Liver (tissue), 3 donors: ENCODE measurements around the gene KLK12.
A peak's percentile ranks its signal among the peaks of the same experiment; 100 is the strongest.

Source experiments
- CTCF ChIP-seq: fragments of 150-350 bp; IDR thresholded peaks from 2 replicates; pipeline ENCODE4 v1.5.1; 2017; ENCODE audit warnings: improper control_type of control experiment, low read depth, low read length; ENCODE audit not compliant: missing input control
- EGR1 ChIP-seq, 2 donors: IDR thresholded peaks; 2 replicates each; pipeline ENCODE4 v1.6.1; 2016 to 2018; ENCODE audit warnings: antibody characterized with exemption in 2 of 2, low read depth in 2 of 2
- GABPA ChIP-seq, 2 donors: IDR thresholded peaks in 1 of 2; conservative IDR thresholded peaks in 1 of 2; 2 replicates each; pipeline ENCODE4 v1.6.1; 2016; ENCODE audit warnings: antibody characterized with exemption in 2 of 2, mild to moderate bottlenecking in 1 of 2, moderate library complexity in 1 of 2
- JUND ChIP-seq, 2 donors: IDR thresholded peaks; 2 replicates each; pipeline ENCODE4 v1.6.1; 2016; ENCODE audit warnings: antibody characterized with exemption in 2 of 2
- NR2F2 ChIP-seq: IDR thresholded peaks from 2 replicates; pipeline ENCODE4 v1.6.1; 2016; ENCODE audit warnings: antibody characterized with exemption
- RXRA ChIP-seq, 2 donors: IDR thresholded peaks; 2 replicates each; pipeline ENCODE4 v1.6.1; 2017 to 2018; ENCODE audit warnings: antibody characterized with exemption in 2 of 2, mild to moderate bottlenecking in 1 of 2
- SP1 ChIP-seq: IDR thresholded peaks from 2 replicates; pipeline ENCODE4 v1.6.1; 2018; ENCODE audit warnings: antibody characterized with exemption, mild to moderate bottlenecking
- TAF1 ChIP-seq: conservative IDR thresholded peaks from 2 replicates; pipeline ENCODE4 v1.6.1; 2016; ENCODE audit warnings: antibody characterized with exemption, mild to moderate bottlenecking
- TF ChIP-seq, protein P1 (sequence below): IDR thresholded peaks from 2 replicates; pipeline ENCODE4 v1.6.1; 2016; ENCODE audit warnings: antibody characterized with exemption
- TF ChIP-seq, protein P2 (sequence below): IDR thresholded peaks from 2 replicates; pipeline ENCODE4 v1.6.1; 2016; ENCODE audit warnings: antibody characterized with exemption
- donor health status: healthy.
- donor health status: healthy.

DNA sequence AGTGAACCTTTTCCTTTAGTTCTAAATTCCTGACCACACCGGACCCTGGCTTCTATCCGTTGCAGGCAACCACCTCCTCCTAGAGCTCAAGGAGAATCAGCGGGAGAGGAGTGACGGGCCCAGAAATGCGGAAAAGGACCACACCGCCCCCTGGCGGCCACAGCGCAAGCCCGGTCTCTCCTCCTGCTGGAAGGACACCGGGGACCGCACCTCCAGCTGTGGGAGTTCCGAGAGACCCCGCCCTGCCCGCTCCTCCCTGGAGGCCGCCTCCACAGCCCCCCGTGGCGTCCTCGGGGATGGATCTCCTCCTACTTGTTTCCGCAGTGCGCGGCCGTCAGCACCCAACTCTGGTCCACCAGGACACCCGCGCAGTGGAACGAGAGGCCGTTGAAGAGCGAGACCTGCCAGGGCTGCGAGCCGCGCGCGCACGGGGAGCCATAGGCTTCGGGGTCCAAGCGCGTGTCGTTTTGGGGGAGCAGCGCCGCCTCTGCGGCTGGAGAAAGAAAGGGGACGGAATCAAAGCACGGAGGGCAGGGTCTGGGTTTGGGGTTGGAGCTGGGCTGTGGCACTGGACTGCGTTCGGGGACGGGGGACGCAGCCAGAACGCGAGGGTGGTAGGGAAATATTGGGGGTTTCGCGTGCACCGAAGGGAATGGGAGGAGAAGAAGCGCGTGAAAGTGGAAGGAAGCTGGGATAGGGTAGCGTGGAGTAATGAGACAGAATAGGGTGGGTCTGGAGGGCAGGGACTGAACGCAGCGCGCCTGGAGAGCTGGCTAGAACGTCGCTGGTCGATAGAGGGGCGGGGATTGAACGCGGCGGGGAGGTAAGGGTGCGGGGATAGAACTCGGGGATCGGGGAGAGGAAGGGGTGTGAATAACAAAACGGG is 17.8 kb downstream of the KLK12 start:
- TF ChIP-seq TAF1, result no peak
- peak; percentile 42 for TF ChIP-seq CTCF
- TF ChIP-seq JUND (IDR thresholded peaks at IDR 0.05), result no peak
- no peak for TF ChIP-seq SP1
- no peak for TF ChIP-seq GABPA (IDR thresholded peaks at IDR 0.05 in 1 of 2, conservative IDR thresholded peaks at IDR 0.05 in 1 of 2)
- TF ChIP-seq, protein P1, sequence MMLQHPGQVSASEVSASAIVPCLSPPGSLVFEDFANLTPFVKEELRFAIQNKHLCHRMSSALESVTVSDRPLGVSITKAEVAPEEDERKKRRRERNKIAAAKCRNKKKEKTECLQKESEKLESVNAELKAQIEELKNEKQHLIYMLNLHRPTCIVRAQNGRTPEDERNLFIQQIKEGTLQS, result no peak
- no peak for TF ChIP-seq RXRA (IDR thresholded peaks at IDR 0.05)
- no peak for TF ChIP-seq NR2F2
- no peak for TF ChIP-seq EGR1 (IDR thresholded peaks at IDR 0.05; ENCODE audit: low read depth in 2 of 2)
- TF ChIP-seq, protein P2, sequence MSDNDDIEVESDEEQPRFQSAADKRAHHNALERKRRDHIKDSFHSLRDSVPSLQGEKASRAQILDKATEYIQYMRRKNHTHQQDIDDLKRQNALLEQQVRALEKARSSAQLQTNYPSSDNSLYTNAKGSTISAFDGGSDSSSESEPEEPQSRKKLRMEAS, result no peak
